ENCODE data around the gene BCL2L2. TPM values are rescaled to one million over a fixed set of nuclear protein-coding genes. Genes with fewer than 3 reads are reported as not detected.

Gene BCL2L2
- total and polyA plus RNA-seq, 2 of the 8 experiments (the other 6 are each of a cell fraction or from before 2014, with no cell fraction given) = 9.3 to 13.8 TPM

DNA sequence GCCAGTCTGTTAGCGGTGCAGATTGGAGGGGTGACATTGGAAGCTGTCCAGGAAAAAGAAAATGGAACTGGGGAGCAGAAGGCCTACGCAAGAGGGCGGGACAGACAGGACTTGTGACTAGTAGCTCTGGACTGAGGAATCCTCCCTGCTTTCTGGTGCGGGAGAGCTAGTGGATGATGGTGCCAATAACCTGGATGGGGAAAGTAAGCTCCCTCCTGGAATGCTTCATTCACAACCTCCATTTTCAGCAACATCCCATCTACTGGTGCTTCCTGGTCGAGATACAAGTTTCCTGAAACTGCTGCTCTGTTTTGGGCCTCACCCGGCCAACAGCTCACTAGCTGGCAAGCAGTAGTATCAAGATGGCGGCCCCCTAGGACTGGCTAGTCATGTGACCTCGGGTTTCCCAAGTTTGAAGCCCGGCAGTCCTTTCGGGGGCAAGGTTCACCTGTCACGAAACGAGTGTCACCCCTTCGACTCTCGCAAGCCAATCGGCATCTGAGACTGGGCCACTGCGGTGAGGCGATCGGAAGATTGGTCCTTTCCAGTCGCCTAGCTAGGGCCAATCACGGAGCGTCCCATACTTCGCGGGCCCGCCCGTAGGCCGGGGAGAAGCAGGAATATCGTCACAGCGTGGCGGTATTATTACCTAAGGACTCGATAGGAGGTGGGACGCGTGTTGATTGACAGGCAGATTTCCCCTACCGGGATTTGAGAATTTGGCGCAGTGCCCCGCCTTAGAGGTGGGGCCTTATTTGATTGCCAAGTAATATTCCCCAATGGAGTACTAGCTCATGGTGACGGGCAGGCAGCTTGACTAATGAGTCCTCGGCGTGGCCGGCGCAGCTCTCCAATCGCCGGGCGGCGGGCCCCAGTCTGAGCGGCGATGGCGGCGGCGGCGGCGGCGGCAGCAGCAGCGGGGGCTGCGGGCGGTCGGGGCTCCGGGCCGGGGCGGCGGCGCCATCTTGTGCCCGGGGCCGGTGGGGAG, 14.2 kb downstream of the BCL2L2 start, which contains the start of gene PABPN1:
TSS of gene PABPN1 (plus strand) at position 874 of the 988 bp plus-strand sequence. CDS start at position 887, 13 bp downstream.
- Histone ChIP-seq H2AK5ac (ENCODE audit: low read depth, low read length) (peak within 1 kb of the TSS; percentile 90), H2BK12ac (ENCODE audit: low read depth, low read length) (peak within 1 kb of the TSS; percentile 77), H4K8ac (ENCODE audit: extremely low read depth, insufficient read depth, low read length) (peak within 1 kb of the TSS; percentile 99; the same call in 1 of the 2 replicates), H3K36me3 (ENCODE audit: control insufficient read depth in 2 of 4, insufficient read depth in 4 of 4, low read length in 3 of 4) (peaks cover 9 to 35% (median 24%) of the 10 kb centered on the region in 4 experiments; a peak in 7 of 8 replicates), H4K5ac (ENCODE audit: insufficient read length, low read depth, low read length) (peak within 1 kb of the TSS; percentile 89), H4K91ac (replicated peaks; ENCODE audit: insufficient read length, low read length) (peak within 1 kb of the TSS; percentile 88), H3K14ac (ENCODE audit: insufficient read length) (no peak within 1 kb of the TSS), H3K4me1 (replicated peaks in 1 of 4; ENCODE audit: control insufficient read depth in 3 of 4, insufficient read depth in 4 of 4, low read length in 3 of 4) (peaks cover 0 to 6% (median 2%) of the 10 kb centered on the region in 4 experiments; a peak in 6 of 7 replicates), H3K9me3 (ENCODE audit: insufficient read depth in 2 of 2, low read depth in 1 of 2, low read length in 1 of 2) (no peaks in the 10 kb centered on the region), H3K4me2 (ENCODE audit: insufficient read depth in 1 of 2, low read depth in 2 of 2, low read length in 2 of 2) (peak within 1 kb of the TSS; percentile 87 to 98), H3K27me3 (replicated peaks in 1 of 4; ENCODE audit: control insufficient read depth in 3 of 4, extremely low read depth in 1 of 4, insufficient read depth in 3 of 4, low read length in 3 of 4) (no peaks in the 10 kb centered on the region), H3K18ac (ENCODE audit: extremely low read depth, low read length) (peak within 1 kb of the TSS; percentile 43; the same call in 1 of the 2 replicates), H2AFZ (ENCODE audit: low read length) (no peak within 1 kb of the TSS; the same call in 1 of the 2 replicates), H2BK120ac (replicated peaks; ENCODE audit: low read depth, low read length) (no peak within 1 kb of the TSS), H3K27ac (ENCODE audit: low read depth, low read length) (peak within 1 kb of the TSS; percentile 92), H4K20me1 (replicated peaks in 1 of 2; ENCODE audit: control insufficient read depth in 1 of 2, insufficient read depth in 2 of 2, low read length in 2 of 2) (no peaks in the 10 kb centered on the region), H3K23me2 (ENCODE audit: low read depth, low read length) (peaks cover 10% of the 10 kb centered on the region), H2BK15ac (ENCODE audit: low read length) (0 out of 2 replicates have a peak within 1 kb of the TSS, but pooled peaks have one; percentile 31), H3K4ac (replicated peaks; ENCODE audit: insufficient read length, low read depth, low read length) (peak within 1 kb of the TSS; percentile 90), H3K9ac (replicated peaks in 1 of 4; ENCODE audit: extremely low read depth in 1 of 4, low read depth in 3 of 4, low read length in 3 of 4) (peak within 1 kb of the TSS; percentile 92 to 98 (median 96)), H3K79me1 (ENCODE audit: low read depth, low read length) (peaks cover 10% of the 10 kb centered on the region; the same call in 1 of the 2 replicates), H2BK5ac (ENCODE audit: low read depth, low read length) (peak within 1 kb of the TSS; percentile 96), H3K56ac (replicated peaks; ENCODE audit: insufficient read length, low read depth, low read length) (peak within 1 kb of the TSS; percentile 71), H3K79me2 (ENCODE audit: control insufficient read depth in 1 of 2, insufficient read depth in 2 of 2, low read length in 2 of 2) (peaks cover 11 to 17% of the 10 kb centered on the region in 2 experiments), H3K23ac (ENCODE audit: insufficient read length) (no peak within 1 kb of the TSS), H3K4me3 (ENCODE audit: extremely low read depth in 1 of 4, insufficient read depth in 2 of 4, low read depth in 3 of 4, low read length in 4 of 4) (peak within 1 kb of the TSS; percentile 96 to 100 (median 99)), H2BK20ac (ENCODE audit: low read length) (0 out of 2 replicates have a peak within 1 kb of the TSS, but pooled peaks have one; percentile 23)
- DNase-seq (ENCODE audit: low read depth in 1 of 2, low spot score in 2 of 2) (peak; percentile 94 to 99), FAIRE-seq (peak; percentile 81)
- CTCF ChIA-PET (ENCODE audit: partially characterized antibody) = interaction anchor here (0.7 to 3.8 kb wide), 17 partner anchors 10 to 252 kb away, joined by 3 to 28 read pairs (median 3); partner anchors contain the start of genes BCL2L2 and SLC22A17
- WGBS, 2 experiments (ENCODE audit: extremely low coverage in 1 of 2, insufficient coverage in 1 of 2, insufficient read length in 1 of 2, insufficient replicate concordance in 2 of 2, low coverage in 1 of 2, low lambda C conversion rate in 2 of 2, missing lambda C conversion rate in 1 of 2) = 7% methylated on average over 48 of the region's 63 CpGs; no CpG with 5 or more reads in 1 of the 2 experiments
- POLR2A ChIA-PET (ENCODE audit: partially characterized antibody) = interaction anchor here (0.6 to 4.7 kb wide), 39 partner anchors 8 to 848 kb away, joined by 3 to 48 read pairs (median 5); partner anchors contain the start of genes ACIN1, AP1G2, BCL2L2 and C14orf119
- peak; percentile 62; the same call in 1 of the 2 replicates for TF ChIP-seq PHF8 (conservative IDR thresholded peaks at IDR 0.05; ENCODE audit: low read depth, low read length)
- peak; percentile 94 for TF ChIP-seq CHD2 (IDR thresholded peaks at IDR 0.05; ENCODE audit: low read length)
- TF ChIP-seq SP4 (IDR thresholded peaks at IDR 0.05; ENCODE audit: low read length) = peak; percentile 95
- no peak for TF ChIP-seq HDAC6 (IDR thresholded peaks at IDR 0.05; ENCODE audit: low read depth, low read length)
- peak; percentile 97 for TF ChIP-seq YY1 (IDR thresholded peaks at IDR 0.05; ENCODE audit: low read depth, low read length)
- TF ChIP-seq SP2 (IDR thresholded peaks at IDR 0.05; ENCODE audit: low read length) = peak; percentile 93
- TF ChIP-seq, protein P1, sequence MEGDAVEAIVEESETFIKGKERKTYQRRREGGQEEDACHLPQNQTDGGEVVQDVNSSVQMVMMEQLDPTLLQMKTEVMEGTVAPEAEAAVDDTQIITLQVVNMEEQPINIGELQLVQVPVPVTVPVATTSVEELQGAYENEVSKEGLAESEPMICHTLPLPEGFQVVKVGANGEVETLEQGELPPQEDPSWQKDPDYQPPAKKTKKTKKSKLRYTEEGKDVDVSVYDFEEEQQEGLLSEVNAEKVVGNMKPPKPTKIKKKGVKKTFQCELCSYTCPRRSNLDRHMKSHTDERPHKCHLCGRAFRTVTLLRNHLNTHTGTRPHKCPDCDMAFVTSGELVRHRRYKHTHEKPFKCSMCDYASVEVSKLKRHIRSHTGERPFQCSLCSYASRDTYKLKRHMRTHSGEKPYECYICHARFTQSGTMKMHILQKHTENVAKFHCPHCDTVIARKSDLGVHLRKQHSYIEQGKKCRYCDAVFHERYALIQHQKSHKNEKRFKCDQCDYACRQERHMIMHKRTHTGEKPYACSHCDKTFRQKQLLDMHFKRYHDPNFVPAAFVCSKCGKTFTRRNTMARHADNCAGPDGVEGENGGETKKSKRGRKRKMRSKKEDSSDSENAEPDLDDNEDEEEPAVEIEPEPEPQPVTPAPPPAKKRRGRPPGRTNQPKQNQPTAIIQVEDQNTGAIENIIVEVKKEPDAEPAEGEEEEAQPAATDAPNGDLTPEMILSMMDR (IDR thresholded peaks at IDR 0.05; ENCODE audit: control extremely low read depth in 1 of 3, insufficient read depth in 1 of 3, low read depth in 1 of 3, low read length in 3 of 3) = no peak
- TF ChIP-seq JUN (IDR thresholded peaks at IDR 0.05; ENCODE audit: low read depth, low read length) = no peak

Data from H1 (cell line).